H1 (cell line): ENCODE data around the gene CFAP65. TPM values are rescaled to one million over a fixed set of nuclear protein-coding genes. Genes with fewer than 3 reads are reported as not detected.

ENCODE experiments used
- CTCF ChIA-PET: fragments of 300-600 bp; sonication (Branson Sonifier 250); formaldehyde crosslinking; loops from one replicate; lab custom pipeline; 2021; ENCODE audit not compliant: partially characterized antibody; lab: Charles Lee
- POLR2A ChIA-PET: fragments of 300-600 bp; sonication (Branson Sonifier 250); formaldehyde crosslinking; loops from one replicate; lab custom pipeline; 2021; ENCODE audit warnings: inconsistent platforms; ENCODE audit not compliant: partially characterized antibody; lab: Charles Lee
- DNase-seq, 2 experiments: peaks; one replicate each; pipeline versions ENCODE4 v3.0.0 to v3.0.0-alpha.2; 2010 to 2022; ENCODE audit warnings: low spot score in 2 of 2, low read depth in 1 of 2, mixed read lengths in 1 of 2
- FAIRE-seq: peaks from 2 replicates; lab custom pipeline; 2011; peaks lifted over from hg19 to GRCh38; lab: Jason Lieb, UNC
- H2AFZ ChIP-seq: 2 replicates; pipeline ENCODE4 v1.8.1; 2012; ENCODE audit warnings: low read length, inconsistent platforms
- H2AK5ac ChIP-seq: 2 replicates; pipeline ENCODE4 v1.6.1; 2013; ENCODE audit warnings: low read depth, low read length
- H2BK120ac ChIP-seq: replicated peaks from 2 replicates; pipeline ENCODE3; 2013; ENCODE audit warnings: low read depth, low read length, inconsistent platforms
- H2BK12ac ChIP-seq: 2 replicates; pipeline ENCODE4 v1.6.1; 2013; ENCODE audit warnings: low read depth, low read length
- H2BK15ac ChIP-seq: 2 replicates; pipeline ENCODE4 v1.6.1; 2013; ENCODE audit warnings: low read length
- H2BK20ac ChIP-seq: 2 replicates; pipeline ENCODE4 v1.6.1; 2013; ENCODE audit warnings: low read length
- H2BK5ac ChIP-seq: 2 replicates; pipeline ENCODE4 v1.6.1; 2013; ENCODE audit warnings: low read depth, low read length
- H3K14ac ChIP-seq: 2 replicates; pipeline ENCODE4 v1.6.1; 2013; ENCODE audit warnings: inconsistent platforms; ENCODE audit not compliant: insufficient read length
- H3K18ac ChIP-seq: 2 replicates; pipeline ENCODE4 v1.6.1; 2013; ENCODE audit warnings: low read length; ENCODE audit errors: extremely low read depth
- H3K23ac ChIP-seq: 2 replicates; pipeline ENCODE4 v1.6.1; 2013; ENCODE audit warnings: inconsistent platforms; ENCODE audit not compliant: insufficient read length
- H3K23me2 ChIP-seq: 2 replicates; pipeline ENCODE4 v1.6.1; 2013; ENCODE audit warnings: low read depth, low read length
- H3K27ac ChIP-seq: 2 replicates; pipeline ENCODE4 v1.6.1; 2011; ENCODE audit warnings: low read depth, low read length, inconsistent platforms
- H3K27me3 ChIP-seq, 4 experiments: replicated peaks in 1 of 4; 1 replicate in 1 of 4; 2 replicates in 3 of 4; pipeline versions ENCODE4 v1.6.1 to v1.8.1; 2011 to 2013; ENCODE audit warnings: low read length in 3 of 4, mild to moderate bottlenecking in 3 of 4, inconsistent platforms in 2 of 4, mixed read lengths in 2 of 4, moderate library complexity in 1 of 4; ENCODE audit not compliant: control insufficient read depth in 3 of 4, insufficient read depth in 3 of 4; ENCODE audit errors: extremely low read depth in 1 of 4
- H3K36me3 ChIP-seq, 4 experiments: 2 replicates each; pipeline versions ENCODE4 v1.6.1 to v1.8.1; 2011 to 2013; ENCODE audit warnings: mild to moderate bottlenecking in 4 of 4, low read length in 3 of 4, moderate library complexity in 2 of 4, control low read depth in 1 of 4, inconsistent platforms in 1 of 4; ENCODE audit not compliant: insufficient read depth in 4 of 4, control insufficient read depth in 2 of 4
- H3K4ac ChIP-seq: replicated peaks from 2 replicates; pipeline ENCODE3; 2013; ENCODE audit warnings: low read length, low read depth, mixed read lengths, inconsistent platforms; ENCODE audit not compliant: insufficient read length
- H3K4me1 ChIP-seq, 4 experiments: replicated peaks in 1 of 4; 1 replicate in 1 of 4; 2 replicates in 3 of 4; pipeline versions ENCODE4 v1.6.1 to v1.8.1; 2011 to 2013; ENCODE audit warnings: low read length in 3 of 4, inconsistent platforms in 2 of 4, mixed read lengths in 1 of 4; ENCODE audit not compliant: insufficient read depth in 4 of 4, control insufficient read depth in 3 of 4
- H3K4me2 ChIP-seq, 2 experiments: 2 replicates each; pipeline versions ENCODE4 v1.6.1 to v1.8.1; 2011 to 2013; ENCODE audit warnings: low read depth in 2 of 2, low read length in 2 of 2, control low read depth in 1 of 2, inconsistent platforms in 1 of 2, mild to moderate bottlenecking in 1 of 2; ENCODE audit not compliant: insufficient read depth in 1 of 2
- H3K4me3 ChIP-seq, 4 experiments: fragments of 200-600, 300-600 bp in 1 of 4; sonication (generic), shearing (Covaris generic), sonication (Bioruptor Twin) in 1 of 4; 2 replicates each; pipeline versions ENCODE4 v1.5.1 to v1.8.1; 2011 to 2016; ENCODE audit warnings: low read length in 4 of 4, low read depth in 3 of 4, control low read depth in 2 of 4, inconsistent platforms in 2 of 4, mild to moderate bottlenecking in 2 of 4, mixed read lengths in 1 of 4, moderate library complexity in 1 of 4; ENCODE audit not compliant: insufficient read depth in 2 of 4; ENCODE audit errors: extremely low read depth in 1 of 4
- H3K56ac ChIP-seq: replicated peaks from 2 replicates; pipeline ENCODE3; 2013; ENCODE audit warnings: low read depth, mild to moderate bottlenecking, mixed read lengths, low read length, inconsistent platforms; ENCODE audit not compliant: insufficient read length
- H3K79me1 ChIP-seq: 2 replicates; pipeline ENCODE4 v1.6.1; 2013; ENCODE audit warnings: low read depth, low read length, control low read depth
- H3K79me2 ChIP-seq, 2 experiments: 2 replicates each; pipeline versions ENCODE4 v1.6.1 to v1.8.1; 2012 to 2013; ENCODE audit warnings: low read length in 2 of 2, mild to moderate bottlenecking in 2 of 2, inconsistent platforms in 1 of 2; ENCODE audit not compliant: insufficient read depth in 2 of 2, control insufficient read depth in 1 of 2
- H3K9ac ChIP-seq, 4 experiments: replicated peaks in 1 of 4; 1 replicate in 1 of 4; 2 replicates in 3 of 4; pipeline versions ENCODE4 v1.6.1 to v1.8.1; 2011 to 2013; ENCODE audit warnings: low read depth in 3 of 4, low read length in 3 of 4, control low read depth in 2 of 4, mild to moderate bottlenecking in 2 of 4, moderate library complexity in 2 of 4, inconsistent platforms in 1 of 4; ENCODE audit errors: extremely low read depth in 1 of 4
- H3K9me3 ChIP-seq, 2 experiments: 2 replicates each; pipeline versions ENCODE4 v1.6.1 to v1.8.1; 2012 to 2013; ENCODE audit warnings: mild to moderate bottlenecking in 2 of 2, moderate library complexity in 2 of 2, control low read depth in 1 of 2, inconsistent platforms in 1 of 2, low read depth in 1 of 2, low read length in 1 of 2, mixed read lengths in 1 of 2; ENCODE audit not compliant: insufficient read depth in 2 of 2
- H4K20me1 ChIP-seq, 2 experiments: replicated peaks in 1 of 2; 2 replicates each; pipeline versions ENCODE3 to v1.8.1; 2011 to 2013; ENCODE audit warnings: inconsistent platforms in 2 of 2, low read length in 2 of 2, mild to moderate bottlenecking in 1 of 2; ENCODE audit not compliant: insufficient read depth in 2 of 2, control insufficient read depth in 1 of 2
- H4K5ac ChIP-seq: 2 replicates; pipeline ENCODE4 v1.6.1; 2013; ENCODE audit warnings: low read length, low read depth, mixed read lengths, inconsistent platforms; ENCODE audit not compliant: insufficient read length
- H4K8ac ChIP-seq: 2 replicates; pipeline ENCODE4 v1.8.0; 2013; ENCODE audit warnings: mild to moderate bottlenecking, moderate library complexity, low read length, inconsistent platforms; ENCODE audit not compliant: insufficient read depth; ENCODE audit errors: extremely low read depth
- H4K91ac ChIP-seq: replicated peaks from 2 replicates; pipeline ENCODE3; 2013; ENCODE audit warnings: low read length, mixed read lengths, inconsistent platforms; ENCODE audit not compliant: insufficient read length
- CHD1 ChIP-seq: IDR thresholded peaks from 2 replicates; pipeline ENCODE4 v1.6.1; 2012; ENCODE audit warnings: low read depth, low read length, improper control_type of control experiment
- EGR1 ChIP-seq: IDR thresholded peaks from 2 replicates; pipeline ENCODE4 v1.6.1; 2011; ENCODE audit warnings: low read depth, low read length, borderline replicate concordance
- EZH2 ChIP-seq: fragments of 200-600 bp; sonication (generic); IDR thresholded peaks from 2 replicates; pipeline ENCODE4 v1.7.1; 2012; ENCODE audit warnings: low read depth, mild to moderate bottlenecking, moderate library complexity, low read length, inconsistent platforms; ENCODE audit not compliant: severe bottlenecking
- KDM4A ChIP-seq: IDR thresholded peaks from one replicate; pipeline ENCODE4 v1.7.1; 2012; ENCODE audit warnings: low read depth, mild to moderate bottlenecking, moderate library complexity, low read length, inconsistent platforms; ENCODE audit not compliant: severe bottlenecking
- NANOG ChIP-seq: IDR thresholded peaks from 2 replicates; pipeline ENCODE4 v1.6.1; 2011; ENCODE audit warnings: low read length, low read depth, mild to moderate bottlenecking, inconsistent platforms; ENCODE audit not compliant: insufficient read depth, poor library complexity, severe bottlenecking
- POLR2A ChIP-seq, 2 experiments: IDR thresholded peaks; 1 replicate in 1 of 2; 2 replicates in 1 of 2; pipeline ENCODE4 v1.6.1; 2011; ENCODE audit warnings: low read depth in 2 of 2, low read length in 2 of 2, mild to moderate bottlenecking in 2 of 2; ENCODE audit errors: control extremely low read depth in 1 of 2
- RNF2 ChIP-seq: fragments of 200-900, 300-1000 bp; sonication (generic); IDR thresholded peaks from 2 replicates; pipeline ENCODE4 v1.7.1; 2016; ENCODE audit warnings: borderline replicate concordance, low read depth, mild to moderate bottlenecking, antibody characterized with exemption, low read length; ENCODE audit not compliant: poor library complexity, severe bottlenecking; ENCODE audit errors: missing control alignments
- RXRA ChIP-seq: IDR thresholded peaks from 2 replicates; pipeline ENCODE4 v1.6.1; 2011; ENCODE audit warnings: low read depth, mild to moderate bottlenecking, low read length, moderate library complexity; ENCODE audit not compliant: insufficient read depth
- SP1 ChIP-seq: IDR thresholded peaks from 2 replicates; pipeline ENCODE4 v1.6.1; 2011; ENCODE audit warnings: low read depth, low read length
- TAF1 ChIP-seq: IDR thresholded peaks from 2 replicates; pipeline ENCODE4 v1.6.1; 2011; ENCODE audit warnings: mild to moderate bottlenecking, low read depth, low read length
- TCF12 ChIP-seq: IDR thresholded peaks from 2 replicates; pipeline ENCODE4 v1.6.1; 2011; ENCODE audit warnings: low read depth, mild to moderate bottlenecking, low read length
- WGBS, 2 experiments: shearing (Covaris generic) in 1 of 2; methylation state at CpG; one replicate each; pipeline versions ENCODE4 v1.1.6 to v1.1.7; 2013 to 2015; ENCODE audit warnings: low lambda C conversion rate in 2 of 2, mixed read lengths in 2 of 2, inconsistent platforms in 1 of 2, low coverage in 1 of 2, missing lambda C conversion rate in 1 of 2; ENCODE audit not compliant: insufficient replicate concordance in 2 of 2, insufficient coverage in 1 of 2, insufficient read length in 1 of 2; ENCODE audit errors: extremely low coverage in 1 of 2, missing lambda C conversion rate in 1 of 2; 5-methylcytosine and 5-hydroxymethylcytosine counted together
- polyA plus RNA-seq, 7 experiments: library from polyadenylated mRNA; depleted of rRNA in 3 of 7; stranded (reverse) in 5 of 7; unstranded in 2 of 7; fragments of >200 nt in 5 of 7; fragments of 200-250 nt in 2 of 7; gene quantifications; 1 replicate in 5 of 7; 2 replicates in 1 of 7; 4 replicates in 1 of 7; pipeline versions ENCODE4 v1.2.1 to v1.2.3, GENCODE V29; 2011 to 2013; ENCODE audit warnings: missing spikeins in 2 of 7, mixed read lengths in 2 of 7
- total RNA-seq: library from RNA; stranded (reverse); fragmentation: NEBNext Ultra II Directional; extraction: Animal tissue kit (Norgen Biotek cat#: 25700); gene quantifications from 2 replicates; pipeline ENCODE4 v1.2.1, GENCODE V29; 2021

Gene CFAP65
- total and polyA plus RNA-seq, 2 of the 8 experiments (the other 6 are each of a cell fraction or from before 2014, with no cell fraction given) = 0.19 to 0.45 TPM

DNA sequence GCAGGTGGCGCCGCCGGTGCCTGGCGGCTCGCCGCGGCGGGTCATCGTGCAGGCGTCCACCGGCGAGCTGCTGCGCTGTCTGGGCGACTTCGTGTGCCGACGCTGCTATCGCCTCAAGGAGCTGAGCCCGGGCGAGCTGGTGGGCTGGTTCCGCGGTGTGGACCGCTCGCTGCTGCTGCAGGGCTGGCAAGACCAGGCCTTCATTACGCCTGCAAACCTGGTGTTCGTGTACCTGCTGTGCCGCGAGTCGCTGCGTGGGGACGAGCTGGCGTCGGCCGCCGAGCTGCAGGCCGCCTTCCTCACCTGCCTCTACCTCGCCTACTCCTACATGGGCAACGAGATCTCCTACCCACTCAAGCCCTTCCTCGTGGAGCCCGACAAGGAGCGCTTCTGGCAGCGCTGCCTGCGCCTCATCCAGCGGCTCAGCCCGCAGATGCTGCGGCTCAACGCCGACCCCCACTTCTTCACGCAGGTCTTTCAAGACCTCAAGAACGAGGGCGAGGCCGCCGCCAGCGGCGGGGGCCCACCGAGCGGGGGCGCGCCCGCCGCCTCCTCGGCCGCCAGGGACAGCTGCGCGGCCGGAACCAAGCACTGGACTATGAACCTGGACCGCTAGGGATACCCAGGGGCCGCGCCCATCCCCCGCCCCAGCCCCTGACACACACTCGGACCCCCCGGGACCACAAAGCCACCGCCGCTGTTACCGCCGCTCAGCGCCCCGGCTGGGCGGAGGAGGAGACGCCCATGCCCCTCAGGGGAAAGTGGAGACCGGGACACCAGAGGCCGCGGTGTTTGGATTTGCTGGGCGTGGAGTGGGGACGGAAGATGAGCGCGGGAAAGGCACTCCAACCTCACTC, 80.8 kb downstream of the CFAP65 start:
- Histone ChIP-seq H2BK20ac (no peak overlapping the region), H3K27me3 (peaks cover 31 to 59% (median 52%) of the 10 kb centered on the region in 4 experiments), H2BK12ac (peak overlapping the region; percentile 44; the same call in 1 of the 2 replicates), H3K4me3 (peak overlapping the region in 1 of 4 experiments; percentile 68; a peak in 3 of 8 replicates), H4K91ac (no peak overlapping the region), H3K4ac (no peak overlapping the region), H3K23ac (no peak overlapping the region), H3K79me2 (no peaks in the 10 kb centered on the region), H4K20me1 (peaks cover 2 to 12% of the 10 kb centered on the region in 2 experiments), H3K9me3 (peaks cover 0 to 2% of the 10 kb centered on the region in 2 experiments; a peak in 1 of 4 replicates), H2BK15ac (0 out of 2 replicates have a peak overlapping the region, but pooled peaks have one; percentile 88), H3K18ac (no peak overlapping the region), H3K27ac (no peak overlapping the region), H3K9ac (no peak overlapping the region), H3K23me2 (peaks cover 12% of the 10 kb centered on the region), H4K5ac (no peak overlapping the region), H2AFZ (no peak overlapping the region), H2BK120ac (no peak overlapping the region), H3K4me2 (peak overlapping the region; percentile 84 to 95), H2BK5ac (no peak overlapping the region), H4K8ac (no peak overlapping the region; the same call in 1 of the 2 replicates), H3K14ac (no peak overlapping the region), H3K4me1 (peaks cover 15 to 33% (median 20%) of the 10 kb centered on the region in 4 experiments), H2AK5ac (0 out of 2 replicates have a peak overlapping the region, but pooled peaks have one; percentile 70), H3K56ac (no peak overlapping the region), H3K36me3 (peaks cover 0 to 15% (median 0%) of the 10 kb centered on the region in 4 experiments; a peak in 1 of 8 replicates), H3K79me1 (no peaks in the 10 kb centered on the region)
- no peak for FAIRE-seq
- CTCF ChIA-PET = interaction anchor here (0.6 to 6.8 kb wide), 6 partner anchors 14 to 84 kb away, joined by 3 to 50 read pairs (median 3); no protein-coding TSS in a partner anchor
- POLR2A ChIA-PET = no interaction called here
- peak in 1 of 2 experiments; percentile 57 for DNase-seq
- 9% methylated on average over 58 of the region's 87 CpGs; no CpG with 5 or more reads in 1 of the 2 experiments for WGBS, 2 experiments
- TF ChIP-seq CHD1 (no peak), EGR1 (no peak), TCF12 (no peak), EZH2 (peak; percentile 99), SP1 (no peak), NANOG (no peak), RXRA (no peak), POLR2A (IDR thresholded peaks at IDR 0.05; ENCODE audit: control extremely low read depth in 1 of 2, low read depth in 2 of 2, low read length in 2 of 2) (no peak), TAF1 (no peak), RNF2 (peak; percentile 61), KDM4A (peak; percentile 4)
